Measurements from ENCODE around the gene PRXL2B.

DNA sequence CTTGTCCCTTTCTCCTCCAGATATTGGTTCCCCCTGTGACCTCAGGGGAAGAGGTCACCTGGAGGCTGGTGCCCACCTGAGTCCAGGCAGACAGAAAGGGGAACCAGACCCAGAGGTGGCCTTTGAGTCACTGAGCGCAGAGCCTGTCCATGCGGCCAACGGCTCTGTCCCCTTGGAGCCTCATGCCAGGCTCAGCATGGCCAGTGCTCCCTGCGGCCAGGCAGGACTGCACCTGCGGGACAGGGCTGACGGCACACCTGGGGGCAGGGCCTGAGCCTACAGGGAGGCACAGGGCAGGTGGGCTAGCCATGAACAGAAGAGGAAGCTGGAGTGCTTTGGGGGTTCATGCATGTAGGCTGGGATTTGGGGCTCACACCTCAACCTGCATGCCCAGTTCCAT, 27.7 kb upstream of the PRXL2B start:
- TF ChIP-seq POLR2A (IDR thresholded peaks at IDR 0.05; ENCODE audit: low read length) (no peak), GATA1 (IDR thresholded peaks at IDR 0.05; ENCODE audit: low read depth, low read length) (no peak)
